Esophagus muscularis mucosa (tissue), 2 donors: ENCODE data around the gene LFNG.

ENCODE experiments used
- EP300 ChIP-seq: sonication (generic); formaldehyde crosslinking; IDR thresholded peaks from one replicate; pipeline ENCODE4 v1.6.1; 2017; ENCODE audit warnings: antibody characterized with exemption
- POLR2A ChIP-seq: fragments of 450-650 bp; IDR thresholded peaks from one replicate; pipeline ENCODE4 v1.6.1; 2017; ENCODE audit warnings: antibody characterized with exemption, moderate library complexity, mild to moderate bottlenecking, low read depth

- TF ChIP-seq POLR2A, result no peak
- no peak for TF ChIP-seq EP300
Observed at GRCh38 chr7:2471022-2471329, 48.6 kb upstream of the LFNG start.
